Activated CD4-positive, alpha-beta T cell treated with anti-CD3 and anti-CD28 coated beads, Interleukin-2, amount 10 ng/mL, durations not matched to agents 24 days and 14 days (primary cell): ENCODE results near the gene PANX1. TPM values are rescaled to one million over a fixed set of nuclear protein-coding genes. Genes with fewer than 3 reads are reported as not detected.

Source experiments
- DNase-seq: peaks from one replicate; pipeline ENCODE4 v3.0.0; 2022
- H3K27ac Mint-ChIP-seq: one replicate; pipeline ENCODE4 v1.8.0; 2022; ENCODE audit warnings: mild to moderate bottlenecking, mixed read lengths
- H3K27me3 Mint-ChIP-seq: one replicate; pipeline ENCODE4 v1.8.0; 2022; ENCODE audit warnings: mixed read lengths
- H3K36me3 Mint-ChIP-seq: one replicate; pipeline ENCODE4 v1.8.0; 2022; ENCODE audit warnings: low read depth, mild to moderate bottlenecking, mixed read lengths
- H3K4me1 Mint-ChIP-seq: one replicate; pipeline ENCODE4 v1.8.0; 2021; ENCODE audit warnings: mixed read lengths
- H3K4me3 Mint-ChIP-seq: one replicate; pipeline ENCODE4 v1.8.0; 2022; ENCODE audit warnings: mild to moderate bottlenecking, moderate library complexity, mixed read lengths
- H3K9me3 Mint-ChIP-seq: one replicate; pipeline ENCODE4 v1.8.0; 2021; ENCODE audit warnings: mixed read lengths
- intact Hi-C: fragments of 100-400 bp; cut with micrococcal nuclease; formaldehyde crosslinking; loops from one replicate; pipeline ENCODE4 v1.15.1; 2023
- total RNA-seq: library from RNA; stranded (reverse); gene quantifications from 2 replicates; pipeline ENCODE4 v1.2.3, GENCODE V29; 2022

PANX1 gene
- total RNA-seq = 19.7 and 20.5 TPM in 2 replicates

GRCh38 chr11:94128746-94129511, at the start of gene PANX1:
TSS of gene PANX1 (plus strand) at chr11:94128841. CDS start at chr11:94129313, 472 bp downstream.
- Mint-ChIP-seq H3K27ac (peak within 1 kb of the TSS; percentile 88), H3K4me3 (no peak within 1 kb of the TSS), H3K9me3 (no peaks in the 10 kb centered on the region), H3K4me1 (peaks cover 21% of the 10 kb centered on the region), H3K36me3 (no peaks in the 10 kb centered on the region), H3K27me3 (no peaks in the 10 kb centered on the region)
- DNase-seq = peak; percentile 94
- intact Hi-C loops = loop anchor here (1.0 to 5.0 kb wide), 5 partner anchors 18 to 940 kb away; partner anchors contain the start of genes ANKRD49, C11orf54, FUT4 and MRE11

GRCh38 chr11:94084164-94084563, 44.5 kb upstream of the PANX1 start:
- Mint-ChIP-seq H3K9me3 (no peaks in the 10 kb centered on the region), H3K4me3 (no peak overlapping the region), H3K36me3 (no peaks in the 10 kb centered on the region), H3K27ac (no peak overlapping the region), H3K27me3 (peaks cover 7% of the 10 kb centered on the region), H3K4me1 (no peaks in the 10 kb centered on the region)
- DNase-seq = no peak
- intact Hi-C loops = no loop called here

- Mint-ChIP-seq H3K4me1 (no peaks in the 10 kb centered on the region), H3K27me3 (peaks cover 2% of the 10 kb centered on the region), H3K4me3 (no peak overlapping the region), H3K36me3 (no peaks in the 10 kb centered on the region), H3K9me3 (no peaks in the 10 kb centered on the region), H3K27ac (no peak overlapping the region)
- intact Hi-C loops = no loop called here
- no peak for DNase-seq
Observed at GRCh38 chr11:94088906-94089305, 39.7 kb upstream of the PANX1 start.

- peaks cover 2% of the 10 kb centered on the region for H3K27me3 Mint-ChIP-seq
- no peak overlapping the region for H3K27ac Mint-ChIP-seq
- DNase-seq = no peak
- no peaks in the 10 kb centered on the region for H3K9me3 Mint-ChIP-seq
- no peaks in the 10 kb centered on the region for H3K36me3 Mint-ChIP-seq
- H3K4me1 Mint-ChIP-seq = no peaks in the 10 kb centered on the region
- intact Hi-C loops = no loop called here
- H3K4me3 Mint-ChIP-seq = no peak overlapping the region
Observed at GRCh38 chr11:94089341-94089740, 39.3 kb upstream of the PANX1 start.

- intact Hi-C loops = no loop called here
- H3K4me3 Mint-ChIP-seq = no peak overlapping the region
- H3K4me1 Mint-ChIP-seq = no peaks in the 10 kb centered on the region
- peaks cover 2% of the 10 kb centered on the region for H3K27me3 Mint-ChIP-seq
- H3K36me3 Mint-ChIP-seq = no peaks in the 10 kb centered on the region
- peaks cover 3% of the 10 kb centered on the region for H3K9me3 Mint-ChIP-seq
- DNase-seq = no peak
- no peak overlapping the region for H3K27ac Mint-ChIP-seq
Observed at GRCh38 chr11:94090401-94090800, 38.2 kb upstream of the PANX1 start.

- H3K9me3 Mint-ChIP-seq = peaks cover 3% of the 10 kb centered on the region
- no peaks in the 10 kb centered on the region for H3K4me1 Mint-ChIP-seq
- DNase-seq = no peak
- H3K27me3 Mint-ChIP-seq = peaks cover 2% of the 10 kb centered on the region
- H3K36me3 Mint-ChIP-seq = no peaks in the 10 kb centered on the region
- H3K27ac Mint-ChIP-seq = no peak overlapping the region
- H3K4me3 Mint-ChIP-seq = no peak overlapping the region
- intact Hi-C loops = no loop called here
Observed at GRCh38 chr11:94091091-94091490, 37.5 kb upstream of the PANX1 start.

GRCh38 chr11:94100253-94100652, 28.4 kb upstream of the PANX1 start:
- H3K27ac Mint-ChIP-seq = no peak overlapping the region
- intact Hi-C loops = no loop called here
- H3K4me1 Mint-ChIP-seq = no peaks in the 10 kb centered on the region
- H3K36me3 Mint-ChIP-seq = no peaks in the 10 kb centered on the region
- peaks cover 4% of the 10 kb centered on the region for H3K27me3 Mint-ChIP-seq
- peaks cover 1% of the 10 kb centered on the region for H3K9me3 Mint-ChIP-seq
- no peak overlapping the region for H3K4me3 Mint-ChIP-seq
- no peak for DNase-seq

- H3K9me3 Mint-ChIP-seq = no peaks in the 10 kb centered on the region
- no peaks in the 10 kb centered on the region for H3K4me1 Mint-ChIP-seq
- DNase-seq = no peak
- intact Hi-C loops = no loop called here
- no peaks in the 10 kb centered on the region for H3K36me3 Mint-ChIP-seq
- no peak overlapping the region for H3K4me3 Mint-ChIP-seq
- no peak overlapping the region for H3K27ac Mint-ChIP-seq
- H3K27me3 Mint-ChIP-seq = no peaks in the 10 kb centered on the region
Observed at GRCh38 chr11:94103471-94103870, 25.2 kb upstream of the PANX1 start.

- Mint-ChIP-seq H3K27ac (no peak overlapping the region), H3K4me3 (no peak overlapping the region), H3K4me1 (no peaks in the 10 kb centered on the region), H3K27me3 (peaks cover 6% of the 10 kb centered on the region), H3K36me3 (no peaks in the 10 kb centered on the region), H3K9me3 (no peaks in the 10 kb centered on the region)
- intact Hi-C loops = no loop called here
- no peak for DNase-seq
Observed at GRCh38 chr11:94104734-94105133, 23.9 kb upstream of the PANX1 start.

GRCh38 chr11:94106716-94107115, 21.9 kb upstream of the PANX1 start:
- intact Hi-C loops = no loop called here
- H3K9me3 Mint-ChIP-seq = no peaks in the 10 kb centered on the region
- H3K27ac Mint-ChIP-seq = no peak overlapping the region

GRCh38 chr11:94107363-94107762, 21.3 kb upstream of the PANX1 start:
- no peak overlapping the region for H3K4me3 Mint-ChIP-seq
- no peaks in the 10 kb centered on the region for H3K4me1 Mint-ChIP-seq
- H3K36me3 Mint-ChIP-seq = no peaks in the 10 kb centered on the region
- no peaks in the 10 kb centered on the region for H3K9me3 Mint-ChIP-seq
- H3K27ac Mint-ChIP-seq = no peak overlapping the region
- no peak for DNase-seq
- intact Hi-C loops = no loop called here
- peaks cover 14% of the 10 kb centered on the region for H3K27me3 Mint-ChIP-seq

More at GRCh38 chr11:94106716-94107115, 21.9 kb upstream of the PANX1 start:
- H3K36me3 Mint-ChIP-seq = no peaks in the 10 kb centered on the region
- no peak overlapping the region for H3K4me3 Mint-ChIP-seq
- DNase-seq = no peak
- H3K27me3 Mint-ChIP-seq = peaks cover 13% of the 10 kb centered on the region
- H3K4me1 Mint-ChIP-seq = no peaks in the 10 kb centered on the region

GRCh38 chr11:94111241-94111640, 17.4 kb upstream of the PANX1 start:
- Mint-ChIP-seq H3K36me3 (no peaks in the 10 kb centered on the region), H3K27ac (no peak overlapping the region), H3K4me1 (no peaks in the 10 kb centered on the region), H3K9me3 (no peaks in the 10 kb centered on the region), H3K27me3 (peaks cover 24% of the 10 kb centered on the region), H3K4me3 (no peak overlapping the region)
- DNase-seq = no peak
- intact Hi-C loops = no loop called here

GRCh38 chr11:94111660-94112059, 17.0 kb upstream of the PANX1 start:
- no peak overlapping the region for H3K27ac Mint-ChIP-seq
- H3K27me3 Mint-ChIP-seq = peaks cover 24% of the 10 kb centered on the region
- H3K4me1 Mint-ChIP-seq = no peaks in the 10 kb centered on the region
- intact Hi-C loops = no loop called here
- no peaks in the 10 kb centered on the region for H3K36me3 Mint-ChIP-seq
- no peak overlapping the region for H3K4me3 Mint-ChIP-seq
- DNase-seq = no peak
- H3K9me3 Mint-ChIP-seq = no peaks in the 10 kb centered on the region

- no peak for DNase-seq
- Mint-ChIP-seq H3K9me3 (no peaks in the 10 kb centered on the region), H3K4me3 (no peak overlapping the region), H3K4me1 (no peaks in the 10 kb centered on the region), H3K27me3 (peaks cover 25% of the 10 kb centered on the region), H3K36me3 (no peaks in the 10 kb centered on the region), H3K27ac (no peak overlapping the region)
- intact Hi-C loops = no loop called here
Observed at GRCh38 chr11:94112206-94112953, 16.3 kb upstream of the PANX1 start.
